Smooth muscle cell (in vitro differentiated cells): ENCODE data around the gene CCDC88C. TPM values are rescaled to one million over a fixed set of nuclear protein-coding genes. Genes with fewer than 3 reads are reported as not detected.

Source experiments
- DNase-seq: peaks from one replicate; lab custom pipeline; 2025; ENCODE audit not compliant: unreplicated experiment; lab: John Stamatoyannopoulos, UW
- H2AFZ ChIP-seq: fragments of 200-600 bp; sonication (generic); 2 replicates; pipeline ENCODE4 v1.6.0; 2016; ENCODE audit warnings: antibody characterized with exemption, low read depth, mild to moderate bottlenecking
- H3F3A ChIP-seq: fragments of 200-600 bp; sonication (generic); 2 replicates; pipeline ENCODE4 v1.6.0; 2017; ENCODE audit warnings: antibody characterized with exemption, low read depth
- H3K27ac ChIP-seq: fragments of 200-600 bp; sonication (generic); 2 replicates; pipeline ENCODE4 v1.5.1; 2016; ENCODE audit warnings: low read depth, mild to moderate bottlenecking
- H3K27me3 ChIP-seq: fragments of 200-600 bp; sonication (generic); 2 replicates; pipeline ENCODE4 v1.6.1; 2016; ENCODE audit warnings: low read depth, mild to moderate bottlenecking
- H3K36me3 ChIP-seq: fragments of 200-600 bp; sonication (generic); 2 replicates; pipeline ENCODE4 v1.5.1; 2016; ENCODE audit warnings: low read depth
- H3K4me1 ChIP-seq: fragments of 200-600 bp; sonication (generic); 2 replicates; pipeline ENCODE4 v1.5.1; 2016; ENCODE audit warnings: low read depth
- H3K4me2 ChIP-seq: fragments of 200-600 bp; sonication (generic); 2 replicates; pipeline ENCODE4 v1.6.0; 2016; ENCODE audit warnings: mild to moderate bottlenecking
- H3K4me3 ChIP-seq: fragments of 200-600 bp; sonication (generic); 2 replicates; pipeline ENCODE4 v1.5.1; 2016; ENCODE audit warnings: mild to moderate bottlenecking
- H3K79me2 ChIP-seq: fragments of 200-600 bp; sonication (generic); 2 replicates; pipeline ENCODE4 v1.6.0; 2016; ENCODE audit warnings: low read depth, mild to moderate bottlenecking
- H3K9ac ChIP-seq: fragments of 200-600 bp; sonication (generic); 2 replicates; pipeline ENCODE4 v1.6.0; 2016; ENCODE audit warnings: low read depth
- H3K9me3 ChIP-seq: fragments of 200-600 bp; sonication (generic); replicated peaks from 2 replicates; pipeline ENCODE4 v1.5.1; 2016; ENCODE audit warnings: low read depth
- H4K20me1 ChIP-seq: fragments of 200-600 bp; sonication (generic); 2 replicates; pipeline ENCODE4 v1.6.0; 2016; ENCODE audit warnings: low read depth
- CTCF ChIP-seq: fragments of 200-600 bp; sonication (generic); IDR thresholded peaks from 2 replicates; pipeline ENCODE4 v1.5.1; 2017; ENCODE audit warnings: borderline replicate concordance, mild to moderate bottlenecking, antibody characterized with exemption; ENCODE audit not compliant: insufficient read depth, poor library complexity, severe bottlenecking
- WGBS: methylation state at CpG from one replicate; pipeline ENCODE4 v1.1.7; 2016; ENCODE audit warnings: low lambda C conversion rate; 5-methylcytosine and 5-hydroxymethylcytosine counted together
- polyA plus RNA-seq: library from polyadenylated mRNA; unstranded; fragments of >200 nt; fragmentation: Nextera tagmentation; extraction: Ambion mirVana; gene quantifications from 2 replicates; pipeline ENCODE4 v1.2.1, GENCODE V29; 2016
- total RNA-seq: library from RNA; depleted of rRNA; stranded (reverse); fragments of >200 nt; gene quantifications from 2 replicates; pipeline ENCODE4 v1.2.3, GENCODE V29; 2014

CCDC88C gene
- total and polyA plus RNA-seq, 2 experiments from 2014 or later = 1.1 TPM; not detected in 1

- H2AFZ ChIP-seq = no peak overlapping the region
- H3K27me3 ChIP-seq = peaks cover 94% of the 10 kb centered on the region
- WGBS = 86% methylated on average over 19 of the region's 19 CpGs
These were observed 46.3 kb downstream of the CCDC88C start for GRCh38 chr14:91371011-91371989.

GRCh38 chr14:91369628-91370445 lies 47.8 kb downstream of the CCDC88C start:
- Histone ChIP-seq H2AFZ (no peak overlapping the region), H4K20me1 (no peaks in the 10 kb centered on the region), H3F3A (no peaks in the 10 kb centered on the region), H3K4me2 (no peak overlapping the region), H3K79me2 (no peaks in the 10 kb centered on the region), H3K4me1 (peaks cover under 1% of the 10 kb centered on the region), H3K27me3 (peaks cover 93% of the 10 kb centered on the region), H3K27ac (no peak overlapping the region), H3K9me3 (no peaks in the 10 kb centered on the region), H3K4me3 (no peak overlapping the region), H3K9ac (no peak overlapping the region), H3K36me3 (no peaks in the 10 kb centered on the region)
- 76% methylated on average over 24 of the region's 24 CpGs for WGBS
- DNase-seq = no peak
- TF ChIP-seq CTCF = no peak

More at GRCh38 chr14:91371011-91371989, 46.3 kb downstream of the CCDC88C start:
- H3K4me1 ChIP-seq = peaks cover 15% of the 10 kb centered on the region
- H3F3A ChIP-seq = no peaks in the 10 kb centered on the region
- H3K4me2 ChIP-seq = no peak overlapping the region
- no peak overlapping the region for H3K27ac ChIP-seq
- no peak for TF ChIP-seq CTCF
- no peaks in the 10 kb centered on the region for H3K79me2 ChIP-seq
- no peak overlapping the region for H3K4me3 ChIP-seq
- H3K36me3 ChIP-seq = no peaks in the 10 kb centered on the region
- H3K9me3 ChIP-seq = no peaks in the 10 kb centered on the region
- no peak for DNase-seq
- H4K20me1 ChIP-seq = no peaks in the 10 kb centered on the region
- H3K9ac ChIP-seq = no peak overlapping the region

GRCh38 chr14:91368776-91369416 lies 48.7 kb downstream of the CCDC88C start:
- no peak overlapping the region for H3K4me3 ChIP-seq
- no peaks in the 10 kb centered on the region for H4K20me1 ChIP-seq
- peaks cover 93% of the 10 kb centered on the region for H3K27me3 ChIP-seq
- 92% methylated on average over 19 of the region's 19 CpGs for WGBS
- TF ChIP-seq CTCF = no peak
- no peak overlapping the region for H3K27ac ChIP-seq
- DNase-seq = no peak
- H3K9me3 ChIP-seq = no peaks in the 10 kb centered on the region
- no peak overlapping the region for H2AFZ ChIP-seq
- no peak overlapping the region for H3K9ac ChIP-seq
- H3K36me3 ChIP-seq = no peaks in the 10 kb centered on the region
- H3K4me1 ChIP-seq = no peaks in the 10 kb centered on the region
- no peaks in the 10 kb centered on the region for H3F3A ChIP-seq
- no peaks in the 10 kb centered on the region for H3K79me2 ChIP-seq
- H3K4me2 ChIP-seq = no peak overlapping the region
